CD4-positive, alpha-beta memory T cell (primary cell): ENCODE data around the gene PET100. TPM values are rescaled to one million over a fixed set of nuclear protein-coding genes. Genes with fewer than 3 reads are reported as not detected.

Experiments used
- CTCF ChIA-PET: fragments of 350-600 bp; sonication (Branson Sonifier 250); formaldehyde crosslinking; loops from one replicate; lab custom pipeline; 2021; ENCODE audit warnings: inconsistent platforms; ENCODE audit not compliant: partially characterized antibody; lab: Charles Lee
- POLR2A ChIA-PET: fragments of 350-600 bp; sonication (Branson Sonifier 250); formaldehyde crosslinking; loops from one replicate; lab custom pipeline; 2021; ENCODE audit not compliant: partially characterized antibody; lab: Charles Lee
- DNase-seq, 5 donors: peaks; one replicate each; pipeline versions ENCODE4 v3.0.0 to v3.0.0-alpha.2; 2020 to 2022; ENCODE audit warnings: mixed read lengths in 1 of 5
- H3K27ac ChIP-seq: one replicate; pipeline ENCODE4 v1.7.0; 2013; ENCODE audit warnings: low read depth, low read length
- H3K27me3 ChIP-seq: 2 replicates; pipeline ENCODE4 v1.7.0; 2013; ENCODE audit warnings: mild to moderate bottlenecking, low read length, moderate library complexity; ENCODE audit not compliant: insufficient read depth
- H3K36me3 ChIP-seq: 2 replicates; pipeline ENCODE4 v1.7.0; 2013; ENCODE audit warnings: mild to moderate bottlenecking, low read length, moderate library complexity; ENCODE audit not compliant: insufficient read depth
- H3K4me1 ChIP-seq: 2 replicates; pipeline ENCODE4 v1.7.0; 2013; ENCODE audit warnings: mild to moderate bottlenecking, low read length, moderate library complexity; ENCODE audit not compliant: insufficient read depth
- H3K4me3 ChIP-seq, 2 donors: one replicate each; pipeline ENCODE4 v1.7.0; 2013; ENCODE audit warnings: low read length in 2 of 2, mild to moderate bottlenecking in 1 of 2
- H3K9me3 ChIP-seq, 2 donors: one replicate each; pipeline ENCODE4 v1.7.0; 2013; ENCODE audit warnings: low read length in 2 of 2, control low read depth in 1 of 2; ENCODE audit not compliant: control insufficient read depth in 1 of 2
- H3K27ac Mint-ChIP-seq, 7 donors: one replicate each; pipeline ENCODE4 v1.8.0; 2020 to 2021; ENCODE audit warnings: mixed read lengths in 7 of 7, mild to moderate bottlenecking in 6 of 7, inconsistent platforms in 3 of 7, moderate library complexity in 3 of 7
- H3K27me3 Mint-ChIP-seq, 2 donors: one replicate each; pipeline ENCODE4 v1.8.0; 2020 to 2021; ENCODE audit warnings: mixed read lengths in 2 of 2
- H3K36me3 Mint-ChIP-seq, 2 donors: one replicate each; pipeline ENCODE4 v1.8.0; 2020 to 2021; ENCODE audit warnings: mixed read lengths in 2 of 2, inconsistent platforms in 1 of 2, mild to moderate bottlenecking in 1 of 2
- H3K4me1 Mint-ChIP-seq, 4 donors: one replicate each; pipeline ENCODE4 v1.8.0; 2020 to 2021; ENCODE audit warnings: mixed read lengths in 4 of 4, mild to moderate bottlenecking in 1 of 4
- H3K4me3 Mint-ChIP-seq, 8 donors: one replicate each; pipeline ENCODE4 v1.8.0; 2020 to 2021; ENCODE audit warnings: mixed read lengths in 8 of 8, mild to moderate bottlenecking in 7 of 8, moderate library complexity in 6 of 8, inconsistent platforms in 3 of 8
- H3K9me3 Mint-ChIP-seq, 8 donors: one replicate each; pipeline ENCODE4 v1.8.0; 2020 to 2021; ENCODE audit warnings: mixed read lengths in 8 of 8, mild to moderate bottlenecking in 5 of 8, inconsistent platforms in 3 of 8, moderate library complexity in 1 of 8
- intact Hi-C: fragments of 100-400 bp; cut with micrococcal nuclease; formaldehyde crosslinking; loops from one replicate; pipeline ENCODE4 v1.15.1; 2023
- polyA plus RNA-seq, 2 donors: library from polyadenylated mRNA; unstranded; fragments of 300-500 nt; fragmentation: Illumina TruSeq; gene quantifications; one replicate each; pipeline ENCODE4 v1.2.3, GENCODE V29; 2021
- total RNA-seq, 2 experiments: library from RNA; stranded (reverse); gene quantifications; one replicate each; pipeline ENCODE4 v1.2.3, GENCODE V29; 2021

PET100 gene
- total and polyA plus RNA-seq, 4 experiments from 2014 or later, result 120 to 279 (median 135) TPM

- ChIA-PET POLR2A (no interaction called here), CTCF (interaction anchor here (1.3 kb wide), 2 partner anchors 17 to 67 kb away, joined by 4 to 5 read pairs; no protein-coding TSS in a partner anchor)
- H3K27me3 ChIP-seq, result no peaks in the 10 kb centered on the region
- Mint-ChIP-seq H3K27me3 (no peaks in the 10 kb centered on the region), H3K9me3 (peaks cover 0 to under 1% (median 0%) of the 10 kb centered on the region in 8 donors), H3K4me3 (peak overlapping the region in 7 of 8 donors; percentile 63 to 87 (median 71)), H3K36me3 (peaks cover 7 to 21% of the 10 kb centered on the region in 2 donors), H3K27ac (peak overlapping the region in 4 of 7 donors; percentile 24 to 89 (median 84)), H3K4me1 (peaks cover 22 to 59% (median 36%) of the 10 kb centered on the region in 4 donors)
- H3K36me3 ChIP-seq, result peaks cover 11% of the 10 kb centered on the region
- intact Hi-C loops, result loop anchor here (2.0 kb wide), 1 partner anchor 101 kb away; the partner anchor contains the start of gene PNPLA6
- no peak overlapping the region for H3K27ac ChIP-seq
- H3K4me3 ChIP-seq, result no peak overlapping the region
- DNase-seq, result no peak
- no peaks in the 10 kb centered on the region for H3K9me3 ChIP-seq
- peaks cover 41% of the 10 kb centered on the region for H3K4me1 ChIP-seq
These were observed 6.1 kb downstream of the PET100 start for GRCh38 chr19:7635670-7636069.

- H3K27ac ChIP-seq, result peak overlapping the region; percentile 77
- ChIA-PET POLR2A (no interaction called here), CTCF (interaction anchor here (1.3 kb wide), 2 partner anchors 16 to 68 kb away, joined by 4 to 5 read pairs; no protein-coding TSS in a partner anchor)
- H3K27ac Mint-ChIP-seq, result peak overlapping the region in 6 of 7 donors; percentile 84 to 95 (median 94)
- no peaks in the 10 kb centered on the region for H3K9me3 Mint-ChIP-seq
- H3K27me3 ChIP-seq, result no peaks in the 10 kb centered on the region
- no peaks in the 10 kb centered on the region for H3K27me3 Mint-ChIP-seq
- H3K4me1 ChIP-seq, result peaks cover 36% of the 10 kb centered on the region
- peak overlapping the region; percentile 26 to 42 for H3K4me3 ChIP-seq
- peaks cover 14% of the 10 kb centered on the region for H3K36me3 ChIP-seq
- intact Hi-C loops, result loop anchor here (2.0 kb wide), 1 partner anchor 102 kb away; the partner anchor contains the start of gene PNPLA6
- H3K4me3 Mint-ChIP-seq, result peak overlapping the region; percentile 82 to 89 (median 84)
- peaks cover 20 to 55% (median 34%) of the 10 kb centered on the region in 4 donors for H3K4me1 Mint-ChIP-seq
- peaks cover 7 to 21% of the 10 kb centered on the region in 2 donors for H3K36me3 Mint-ChIP-seq
- H3K9me3 ChIP-seq, result no peaks in the 10 kb centered on the region
- peak in 1 of 5 donors; percentile 36 for DNase-seq
These were observed 6.7 kb downstream of the PET100 start for GRCh38 chr19:7636317-7636690.

GRCh38 chr19:7636691-7637373 is 7.2 kb downstream of the PET100 start, which contains the start of gene STXBP2:
Gene STXBP2 (plus strand): TSS chr19:7637110. CDS start chr19:7637150, 40 bp downstream.
- intact Hi-C loops, result loop anchor here (1.0 to 2.0 kb wide), 3 partner anchors 8 to 102 kb away; partner anchors contain the start of genes PET100, PNPLA6, TRAPPC5 and XAB2
- H3K36me3 Mint-ChIP-seq, result peaks cover 7 to 19% of the 10 kb centered on the region in 2 donors
- H3K4me3 Mint-ChIP-seq, result peak within 1 kb of the TSS; percentile 82 to 89 (median 84)

GRCh38 chr19:7637374-7638256 is 8.0 kb downstream of the PET100 start:
- H3K27me3 Mint-ChIP-seq, result no peaks in the 10 kb centered on the region
- Histone ChIP-seq H3K36me3 (peaks cover 13% of the 10 kb centered on the region), H3K27me3 (no peaks in the 10 kb centered on the region), H3K4me3 (peak overlapping the region; percentile 36 to 74), H3K9me3 (no peaks in the 10 kb centered on the region), H3K4me1 (peaks cover 36% of the 10 kb centered on the region), H3K27ac (peak overlapping the region; percentile 77)
- H3K27ac Mint-ChIP-seq, result peak overlapping the region; percentile 82 to 95 (median 94)
- H3K9me3 Mint-ChIP-seq, result no peaks in the 10 kb centered on the region
- intact Hi-C loops, result loop anchor here (1.0 to 2.0 kb wide), 3 partner anchors 8 to 103 kb away; partner anchors contain the start of genes PET100, PNPLA6, TRAPPC5 and XAB2
- H3K4me3 Mint-ChIP-seq, result peak overlapping the region; percentile 82 to 89 (median 84)
- ChIA-PET POLR2A (interaction anchor here (0.7 to 3.1 kb wide), 11 partner anchors 8 to 306 kb away, joined by 3 to 15 read pairs (median 4); partner anchors contain the start of genes PET100, RETN, SNAPC2 and TIMM44), CTCF (interaction anchor here (0.8 to 1.3 kb wide), 5 partner anchors 8 to 162 kb away, joined by 3 to 7 read pairs (median 3); partner anchors contain the start of genes PET100, TRAPPC5 and XAB2)
- peaks cover 7 to 16% of the 10 kb centered on the region in 2 donors for H3K36me3 Mint-ChIP-seq
- DNase-seq, result peak in 2 of 5 donors; percentile 23
- H3K4me1 Mint-ChIP-seq, result peaks cover 20 to 50% (median 34%) of the 10 kb centered on the region in 4 donors

More at GRCh38 chr19:7636691-7637373, 7.2 kb downstream of the PET100 start, which contains the start of gene STXBP2:
- Mint-ChIP-seq H3K4me1 (peaks cover 20 to 52% (median 34%) of the 10 kb centered on the region in 4 donors), H3K27me3 (no peaks in the 10 kb centered on the region), H3K9me3 (no peaks in the 10 kb centered on the region), H3K27ac (peak within 1 kb of the TSS; percentile 84 to 95 (median 94))
- Histone ChIP-seq H3K9me3 (no peaks in the 10 kb centered on the region), H3K27me3 (no peaks in the 10 kb centered on the region), H3K4me1 (peaks cover 36% of the 10 kb centered on the region), H3K4me3 (peak within 1 kb of the TSS; percentile 42 to 74), H3K36me3 (peaks cover 12% of the 10 kb centered on the region), H3K27ac (peak within 1 kb of the TSS; percentile 77)
- ChIA-PET CTCF (interaction anchor here (1.3 kb wide), 1 partner anchor 44 kb away, joined by 7 read pairs; the partner anchor contains the start of gene TRAPPC5), POLR2A (interaction anchor here (0.7 to 3.1 kb wide), 7 partner anchors 7 to 307 kb away, joined by 3 to 15 read pairs (median 5); partner anchors contain the start of genes PET100, RETN, TIMM44 and XAB2)
- peak; percentile 91 to 93 (median 92) for DNase-seq

GRCh38 chr19:7638802-7639465 is 9.3 kb downstream of the PET100 start:
- Histone ChIP-seq H3K4me3 (no peak overlapping the region), H3K27me3 (no peaks in the 10 kb centered on the region), H3K27ac (no peak overlapping the region), H3K36me3 (peaks cover 16% of the 10 kb centered on the region), H3K9me3 (no peaks in the 10 kb centered on the region), H3K4me1 (peaks cover 36% of the 10 kb centered on the region)
- no peaks in the 10 kb centered on the region for H3K27me3 Mint-ChIP-seq
- peaks cover 20 to 50% (median 34%) of the 10 kb centered on the region in 4 donors for H3K4me1 Mint-ChIP-seq
- H3K27ac Mint-ChIP-seq, result peak overlapping the region in 4 of 7 donors; percentile 28 to 90 (median 60)
- DNase-seq, result peak in 1 of 5 donors; percentile 33
- intact Hi-C loops, result no loop called here
- no peaks in the 10 kb centered on the region for H3K9me3 Mint-ChIP-seq
- POLR2A ChIA-PET, result interaction anchor here (1.7 to 3.1 kb wide), 3 partner anchors 9 to 282 kb away, joined by 4 to 15 read pairs (median 5); partner anchors contain the start of genes PET100, SNAPC2 and XAB2
- CTCF ChIA-PET, result no interaction called here
- peaks cover 7 to 11% of the 10 kb centered on the region in 2 donors for H3K36me3 Mint-ChIP-seq
- peak overlapping the region in 7 of 8 donors; percentile 14 to 61 (median 41) for H3K4me3 Mint-ChIP-seq

GRCh38 chr19:7639863-7640348 is 10.3 kb downstream of the PET100 start:
- no peak overlapping the region for H3K27ac ChIP-seq
- ChIA-PET POLR2A (interaction anchor here (3.1 kb wide), 1 partner anchor 10 kb away, joined by 15 read pairs; the partner anchor contains the start of genes PET100 and XAB2), CTCF (no interaction called here)
- H3K4me3 ChIP-seq, result no peak overlapping the region
- no peak for DNase-seq
- Mint-ChIP-seq H3K27ac (peak overlapping the region in 5 of 7 donors; percentile 66 to 86 (median 81)), H3K4me3 (peak overlapping the region in 6 of 8 donors; percentile 5 to 75 (median 50)), H3K9me3 (no peaks in the 10 kb centered on the region), H3K36me3 (peaks cover 7 to 10% of the 10 kb centered on the region in 2 donors), H3K4me1 (peaks cover 16 to 44% (median 33%) of the 10 kb centered on the region in 4 donors), H3K27me3 (no peaks in the 10 kb centered on the region)
- H3K4me1 ChIP-seq, result peaks cover 36% of the 10 kb centered on the region
- intact Hi-C loops, result no loop called here
- peaks cover 21% of the 10 kb centered on the region for H3K36me3 ChIP-seq
- H3K9me3 ChIP-seq, result no peaks in the 10 kb centered on the region
- no peaks in the 10 kb centered on the region for H3K27me3 ChIP-seq
